Measurements from ENCODE around the gene BICC1. TPM values are rescaled to one million over a fixed set of nuclear protein-coding genes. Genes with fewer than 3 reads are reported as not detected.

BICC1 gene
- polyA plus RNA-seq, 3 donors, result 0.02 to 0.24 (median 0.14) TPM

DNA sequence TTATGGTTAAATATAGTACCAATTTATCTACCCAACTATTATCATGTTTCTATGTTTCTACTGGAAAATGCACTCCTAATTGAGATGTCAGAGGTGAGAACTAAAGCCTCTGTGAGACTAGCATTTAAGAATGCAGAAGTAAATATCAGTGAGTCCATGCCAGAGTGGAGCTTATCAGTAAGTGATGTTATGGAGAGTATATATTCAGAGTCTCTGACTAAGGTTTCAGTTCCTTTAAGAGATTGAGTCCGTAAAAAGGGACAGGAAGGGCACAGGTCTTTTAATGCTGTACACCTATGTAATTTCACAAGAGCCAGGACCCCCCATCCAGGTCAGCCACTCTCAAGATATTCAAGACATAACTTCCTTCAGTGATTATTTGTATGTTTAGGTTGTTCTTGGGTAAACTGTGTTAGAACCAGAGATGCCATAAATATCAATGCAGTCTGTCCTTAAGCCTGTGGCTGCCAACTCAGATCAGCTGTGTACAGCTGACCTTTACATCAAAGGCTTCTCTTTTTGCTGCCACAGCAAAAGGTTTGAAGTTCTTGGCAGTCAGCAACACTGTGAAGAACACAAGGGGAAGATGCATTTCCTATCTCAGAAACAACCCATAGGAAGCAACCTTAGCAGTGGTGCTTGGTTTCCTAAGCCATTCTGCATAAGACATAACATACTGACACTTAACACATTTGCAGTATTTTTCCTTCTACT is 244.8 kb downstream of the BICC1 start:
- H3K27me3 Mint-ChIP-seq (ENCODE audit: low read depth in 3 of 3), result peaks cover 0 to 3% (median 1%) of the 10 kb centered on the region in 3 donors
- no peak overlapping the region for H3K27ac ChIP-seq (ENCODE audit: low read depth in 1 of 2, low read length in 2 of 2)
- peaks cover 8% of the 10 kb centered on the region for H3K4me1 Mint-ChIP-seq
- TF ChIP-seq CTCF (IDR thresholded peaks at IDR 0.05), result no peak
- WGBS (ENCODE audit: insufficient coverage), result no CpG with 5 or more reads among the region's 1 CpG
- H3K4me3 ChIP-seq (replicated peaks in 1 of 3; ENCODE audit: low read depth in 2 of 3, low read length in 3 of 3), result no peak overlapping the region
- no peak overlapping the region for H3K9ac ChIP-seq (ENCODE audit: insufficient read depth, low read length, poor library complexity, severe bottlenecking)
- no peak overlapping the region for H2AFZ ChIP-seq (ENCODE audit: insufficient read depth, low read depth, low read length, poor library complexity, severe bottlenecking)
- H3K4me2 ChIP-seq (replicated peaks; ENCODE audit: extremely low read depth, low read length, poor library complexity, severe bottlenecking), result no peak overlapping the region
- DNase-seq, result no peak
- H3K4me3 Mint-ChIP-seq, result no peak overlapping the region
- H3K79me2 ChIP-seq (ENCODE audit: insufficient read depth, low read length), result no peaks in the 10 kb centered on the region
- intact Hi-C loops (cut with micrococcal nuclease), result no loop called here
- H3K9me3 Mint-ChIP-seq, result peaks cover 0 to 1% (median 0%) of the 10 kb centered on the region in 7 donors
- H3K4me1 ChIP-seq (ENCODE audit: control insufficient read depth in 1 of 2, insufficient read depth in 2 of 2, low read length in 2 of 2), result no peaks in the 10 kb centered on the region
- no peaks in the 10 kb centered on the region for H4K20me1 ChIP-seq (ENCODE audit: insufficient read depth, low read length)
- no peaks in the 10 kb centered on the region for H3K36me3 Mint-ChIP-seq
- H3K36me3 ChIP-seq (replicated peaks in 1 of 2; ENCODE audit: control insufficient read depth in 1 of 2, insufficient read depth in 2 of 2, low read length in 2 of 2), result no peaks in the 10 kb centered on the region
- H3K9me3 ChIP-seq (replicated peaks in 1 of 2; ENCODE audit: control insufficient read depth in 1 of 2, insufficient read depth in 1 of 2, low read length in 2 of 2), result no peaks in the 10 kb centered on the region
- no peak overlapping the region for H3K27ac Mint-ChIP-seq
- no peaks in the 10 kb centered on the region for H3K27me3 ChIP-seq (ENCODE audit: control insufficient read depth in 2 of 2, insufficient read depth in 2 of 2, low read length in 2 of 2)

- Mint-ChIP-seq H3K27me3 (ENCODE audit: low read depth in 3 of 3) (peaks cover 0 to 3% (median 1%) of the 10 kb centered on the region in 3 donors), H3K36me3 (no peaks in the 10 kb centered on the region), H3K27ac (no peak overlapping the region), H3K9me3 (peaks cover 0 to 1% (median 0%) of the 10 kb centered on the region in 7 donors), H3K4me1 (peaks cover 8% of the 10 kb centered on the region), H3K4me3 (no peak overlapping the region)
- Histone ChIP-seq H4K20me1 (ENCODE audit: insufficient read depth, low read length) (no peaks in the 10 kb centered on the region), H3K9me3 (replicated peaks in 1 of 2; ENCODE audit: control insufficient read depth in 1 of 2, insufficient read depth in 1 of 2, low read length in 2 of 2) (no peaks in the 10 kb centered on the region), H3K36me3 (replicated peaks in 1 of 2; ENCODE audit: control insufficient read depth in 1 of 2, insufficient read depth in 2 of 2, low read length in 2 of 2) (no peaks in the 10 kb centered on the region), H3K9ac (ENCODE audit: insufficient read depth, low read length, poor library complexity, severe bottlenecking) (no peak overlapping the region), H3K27ac (ENCODE audit: low read depth in 1 of 2, low read length in 2 of 2) (no peak overlapping the region), H3K79me2 (ENCODE audit: insufficient read depth, low read length) (no peaks in the 10 kb centered on the region), H2AFZ (ENCODE audit: insufficient read depth, low read depth, low read length, poor library complexity, severe bottlenecking) (no peak overlapping the region), H3K27me3 (ENCODE audit: control insufficient read depth in 2 of 2, insufficient read depth in 2 of 2, low read length in 2 of 2) (no peaks in the 10 kb centered on the region), H3K4me1 (ENCODE audit: control insufficient read depth in 1 of 2, insufficient read depth in 2 of 2, low read length in 2 of 2) (no peaks in the 10 kb centered on the region), H3K4me3 (replicated peaks in 1 of 3; ENCODE audit: low read depth in 2 of 3, low read length in 3 of 3) (no peak overlapping the region), H3K4me2 (replicated peaks; ENCODE audit: extremely low read depth, low read length, poor library complexity, severe bottlenecking) (no peak overlapping the region)
- TF ChIP-seq CTCF (IDR thresholded peaks at IDR 0.05), result no peak
- DNase-seq, result no peak
- no CpG with 5 or more reads among the region's 1 CpG for WGBS (ENCODE audit: insufficient coverage)
- intact Hi-C loops (cut with micrococcal nuclease), result no loop called here
Measured at GRCh38 chr10:58758321-58758720, 245.6 kb downstream of the BICC1 start.
